Measurements from ENCODE around the gene DNMT3A. TPM values are rescaled to one million over a fixed set of nuclear protein-coding genes. Genes with fewer than 3 reads are reported as not detected.

DNMT3A gene
- total RNA-seq, result 33.5 and 41.2 TPM in 2 replicates

GRCh38 chr2:25341753-25342371, at the start of gene DNMT3A:
Gene DNMT3A (minus strand): TSS chr2:25341925. CDS start chr2:25313984, 27,941 bp downstream.

Other genes starting within 250 kb of the DNMT3A start
- gene POMC, start 173.3 kb downstream of the DNMT3A start, total RNA-seq, result 0.09 and 0.66 TPM in 2 replicates

Measured in endothelial cell of coronary artery (primary cell).